Posterior vena cava (tissue), 2 donors: ENCODE results near the gene MATN1. TPM values are rescaled to one million over a fixed set of nuclear protein-coding genes. Genes with fewer than 3 reads are reported as not detected.
"Not testable (repeated sequence)": the region's sequence is repeated elsewhere in the genome, so short reads cannot be mapped to it uniquely, and the experiment has no call there.

Experiments used
- DNase-seq: peaks from one replicate; pipeline ENCODE4 v3.0.0-alpha.2; 2020; ENCODE audit warnings: low spot score
- intact Hi-C, 2 donors: fragments of 100-400 bp; cut with DNase I; formaldehyde crosslinking; loops; one replicate each; pipeline versions ENCODE4 v1.14.1 to v1.14.2; 2022 to 2023
- long read RNA-seq, 2 donors: library from polyadenylated mRNA; unstranded; transcript quantifications; one replicate each; pipeline ENCODE4 v2.0.0, GENCODE V29; 2020 to 2021
- total RNA-seq, 2 donors: library from RNA; stranded (reverse); fragmentation: NEBNext Ultra II Directional; extraction: Animal tissue kit (Norgen Biotek cat#: 25700); gene quantifications; one replicate each; pipeline ENCODE4 v1.2.1, GENCODE V29; 2021
- donor health status: DM: yes; HTN: yes; CAD: no.
- donor health status: DM: yes; HTN: yes; CAD: no.

The MATN1 gene
- not detected for total RNA-seq
- long read RNA-seq, donor 1: 0 reads
- long read RNA-seq, donor 2: 0 reads

- DNase-seq: no peak
- intact Hi-C loops: loop anchor here (5.0 kb wide), 1 partner anchor 189 kb away; no protein-coding TSS in a partner anchor
Measured at GRCh38 chr1:30723331-30723755, at the start of gene MATN1. MATN1 (minus strand) TSS chr1:30723585; CDS start chr1:30723551, 34 bp downstream.

GRCh38 chr1:30771005-30771404, 47.6 kb upstream of the MATN1 start:
- DNase-seq: no peak
- intact Hi-C loops: loop anchor here in 1 of 2 donors (5.0 kb wide), 1 partner anchor 34 kb away; no protein-coding TSS in a partner anchor

DNA sequence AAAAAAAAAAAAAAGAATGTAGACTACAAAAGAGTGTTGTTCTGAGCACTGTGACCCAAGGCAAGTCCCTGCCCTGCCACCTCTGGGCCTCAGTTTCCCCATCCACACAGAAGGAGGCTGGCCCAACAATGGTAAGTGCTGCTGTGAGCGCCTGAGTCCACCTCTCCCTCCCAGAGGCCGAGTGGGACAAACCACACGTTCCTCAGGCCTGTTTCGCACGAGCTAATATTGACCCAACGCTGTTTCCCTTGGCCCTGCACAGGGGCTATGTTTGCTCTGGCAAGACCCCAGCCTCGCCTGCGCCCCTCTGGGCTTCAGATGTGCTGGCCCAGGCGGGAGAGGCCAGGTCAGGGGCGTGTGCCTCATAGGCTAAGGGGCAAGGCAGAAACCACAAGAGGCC, 46.8 kb upstream of the MATN1 start:
- intact Hi-C loops: loop anchor here in 1 of 2 donors (5.0 kb wide), 1 partner anchor 33 kb away; no protein-coding TSS in a partner anchor
- no peak for DNase-seq

DNA sequence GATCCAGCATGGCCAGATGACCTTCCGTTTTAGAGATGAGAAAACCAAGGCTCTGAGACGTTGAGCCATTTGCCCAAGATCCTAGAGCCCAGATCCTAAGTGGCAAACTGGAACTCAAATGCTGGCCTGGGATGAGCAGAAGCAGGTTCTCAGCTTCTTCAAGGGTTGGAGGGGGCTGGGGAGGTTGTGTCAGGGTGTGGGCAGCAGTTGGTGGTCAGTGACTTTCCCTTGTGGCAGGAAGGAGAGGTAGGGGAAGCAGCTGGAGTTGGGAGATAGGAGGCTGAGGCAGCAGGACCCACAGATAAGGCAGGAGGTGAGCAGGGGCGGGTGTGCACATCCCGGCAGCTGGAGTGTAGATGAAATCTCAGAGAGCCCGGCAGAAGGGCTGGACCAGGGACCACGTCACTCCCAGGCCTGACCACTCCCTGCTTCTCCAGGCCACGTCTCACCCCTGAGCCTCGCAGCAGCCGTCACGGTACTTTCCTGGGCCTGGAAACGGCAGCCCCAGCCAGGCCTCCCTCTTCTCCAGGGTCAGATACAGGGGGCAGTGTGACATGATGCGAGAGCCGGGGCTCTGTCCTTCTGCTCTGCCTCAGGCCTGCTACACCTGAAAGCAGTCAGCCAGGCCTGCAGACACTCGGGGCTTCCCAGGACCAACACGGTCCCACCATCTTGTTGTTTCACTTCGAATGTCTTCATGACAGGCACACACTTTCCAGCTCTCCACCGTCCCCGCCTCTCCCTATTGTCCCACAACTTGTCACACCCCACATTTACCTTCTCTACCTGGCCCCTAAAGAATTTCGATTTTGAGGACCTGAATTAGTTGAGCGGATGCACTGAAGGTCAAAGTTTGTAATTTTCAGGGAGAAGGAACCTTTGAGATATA, 45.7 kb upstream of the MATN1 start:
- DNase-seq: no peak
- intact Hi-C loops: no loop called here

DNA sequence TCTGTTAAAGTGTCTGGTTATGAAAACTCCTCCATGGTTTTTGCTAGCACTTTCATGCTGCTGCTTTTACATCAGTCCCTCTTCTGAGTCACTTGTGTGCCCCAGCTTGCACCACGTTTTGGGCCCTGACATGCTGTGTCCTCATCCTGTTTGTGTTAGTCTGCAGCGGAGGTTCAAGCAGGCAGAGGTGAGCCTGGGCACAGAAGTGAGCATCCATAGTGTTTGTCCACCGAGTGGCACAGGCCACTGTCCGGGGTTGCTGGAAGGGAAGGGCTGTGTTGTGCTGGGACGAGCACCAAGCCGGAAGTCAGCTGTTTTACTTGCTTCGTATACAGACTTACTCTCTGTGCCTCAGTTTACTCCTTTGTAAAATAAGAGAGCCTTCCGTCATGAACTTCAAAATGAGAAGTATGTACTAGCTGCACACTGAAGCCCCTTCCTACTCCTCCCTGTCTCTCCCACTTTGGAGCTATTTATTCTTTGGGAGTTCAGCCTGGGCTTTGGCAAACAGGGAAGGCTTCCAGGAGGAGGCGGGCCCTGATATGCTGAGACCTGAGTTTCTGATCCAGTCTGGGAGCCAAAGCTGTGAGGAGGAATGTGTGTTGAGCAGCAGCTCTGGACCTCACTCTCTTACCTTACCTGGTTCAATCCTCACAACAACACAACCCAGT, 44.9 kb upstream of the MATN1 start:
- DNase-seq: no peak
- intact Hi-C loops: no loop called here

- not testable (repeated sequence) for DNase-seq
- intact Hi-C loops: loop anchor here in 1 of 2 donors (1.0 kb wide), 1 partner anchor 14 kb away; no protein-coding TSS in a partner anchor
Measured at GRCh38 chr1:30766948-30767347, 43.6 kb upstream of the MATN1 start.

- intact Hi-C loops: loop anchor here in 1 of 2 donors (1.0 kb wide), 1 partner anchor 16 kb away; no protein-coding TSS in a partner anchor
- no peak for DNase-seq
Measured at GRCh38 chr1:30765556-30766434, 42.4 kb upstream of the MATN1 start.

GRCh38 chr1:30764939-30765555, 41.7 kb upstream of the MATN1 start:
- no peak for DNase-seq
- intact Hi-C loops: no loop called here

- intact Hi-C loops: no loop called here
Measured at GRCh38 chr1:30764396-30764795, 41.0 kb upstream of the MATN1 start.

DNA sequence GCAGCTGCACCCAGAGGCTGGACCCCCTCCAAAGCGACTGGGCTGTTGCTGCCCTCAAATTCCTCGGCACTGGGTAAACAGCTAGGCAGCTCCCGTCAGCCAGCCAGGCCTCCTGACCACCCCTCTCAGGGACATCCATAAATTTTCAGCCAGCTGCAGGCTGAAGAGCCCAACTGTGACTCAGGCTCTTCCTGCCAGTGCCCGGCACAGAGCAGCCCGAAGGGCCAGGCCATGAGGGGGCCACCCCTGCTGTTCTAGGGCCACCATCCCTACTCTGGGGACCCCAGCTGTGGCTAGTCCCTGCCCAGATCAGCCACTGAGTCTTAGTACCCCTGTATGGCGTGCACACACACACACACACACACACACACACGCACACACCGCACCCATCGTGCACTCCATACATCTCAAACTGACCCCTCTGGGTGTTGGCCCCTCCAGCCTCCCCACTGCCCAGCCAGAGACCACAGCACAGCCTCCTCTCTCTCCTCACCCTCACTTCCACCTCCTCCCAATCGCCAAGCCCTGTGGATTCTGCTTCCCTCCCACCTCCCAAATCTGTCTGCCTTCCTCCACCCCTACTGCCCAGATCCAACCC, 40.4 kb upstream of the MATN1 start:
- DNase-seq: no peak
- intact Hi-C loops: no loop called here

More at GRCh38 chr1:30764396-30764795, 41.0 kb upstream of the MATN1 start:
- no peak for DNase-seq

GRCh38 chr1:30762930-30763650, 39.7 kb upstream of the MATN1 start:
- intact Hi-C loops: no loop called here
- no peak for DNase-seq

DNA sequence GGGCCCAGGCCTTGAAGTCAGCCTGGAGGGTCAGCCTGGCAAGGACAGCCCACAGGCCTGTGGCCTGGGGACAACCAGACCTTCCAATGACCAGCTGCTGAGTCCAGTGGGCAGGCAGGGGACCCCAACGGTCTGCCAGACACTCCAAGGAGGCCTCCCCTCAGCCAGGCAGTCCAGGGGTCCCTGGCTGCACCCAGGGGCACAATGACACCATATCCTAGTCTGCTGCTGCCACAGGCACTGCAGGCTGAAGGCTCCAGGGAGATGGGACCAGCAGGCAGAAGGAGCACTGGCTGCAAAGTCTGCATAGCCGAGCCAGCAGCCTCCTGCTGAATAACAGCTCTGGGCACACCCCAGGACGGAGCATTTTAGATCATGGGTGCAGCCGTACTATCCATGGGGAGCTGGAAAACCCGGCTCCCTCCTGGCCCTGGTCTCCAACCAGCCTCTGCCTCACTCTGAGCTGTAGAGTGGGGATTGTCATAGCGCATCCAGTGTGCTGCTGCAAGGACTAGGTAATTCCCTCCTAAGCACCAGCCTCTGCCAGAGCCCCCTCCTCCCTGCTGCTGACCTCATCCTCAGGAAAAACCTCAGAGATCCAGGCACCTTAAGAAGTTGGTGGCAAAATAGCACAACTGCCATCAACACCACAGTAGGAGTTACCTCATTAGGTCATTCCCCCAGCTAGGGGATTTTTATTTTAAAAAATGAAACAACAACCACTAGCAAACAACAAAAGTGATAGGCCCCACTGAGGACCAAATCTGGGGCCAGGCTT, 39.0 kb upstream of the MATN1 start:
- DNase-seq: no peak
- intact Hi-C loops: no loop called here

GRCh38 chr1:30761381-30762151, 38.2 kb upstream of the MATN1 start:
- intact Hi-C loops: no loop called here
- no peak for DNase-seq

DNA sequence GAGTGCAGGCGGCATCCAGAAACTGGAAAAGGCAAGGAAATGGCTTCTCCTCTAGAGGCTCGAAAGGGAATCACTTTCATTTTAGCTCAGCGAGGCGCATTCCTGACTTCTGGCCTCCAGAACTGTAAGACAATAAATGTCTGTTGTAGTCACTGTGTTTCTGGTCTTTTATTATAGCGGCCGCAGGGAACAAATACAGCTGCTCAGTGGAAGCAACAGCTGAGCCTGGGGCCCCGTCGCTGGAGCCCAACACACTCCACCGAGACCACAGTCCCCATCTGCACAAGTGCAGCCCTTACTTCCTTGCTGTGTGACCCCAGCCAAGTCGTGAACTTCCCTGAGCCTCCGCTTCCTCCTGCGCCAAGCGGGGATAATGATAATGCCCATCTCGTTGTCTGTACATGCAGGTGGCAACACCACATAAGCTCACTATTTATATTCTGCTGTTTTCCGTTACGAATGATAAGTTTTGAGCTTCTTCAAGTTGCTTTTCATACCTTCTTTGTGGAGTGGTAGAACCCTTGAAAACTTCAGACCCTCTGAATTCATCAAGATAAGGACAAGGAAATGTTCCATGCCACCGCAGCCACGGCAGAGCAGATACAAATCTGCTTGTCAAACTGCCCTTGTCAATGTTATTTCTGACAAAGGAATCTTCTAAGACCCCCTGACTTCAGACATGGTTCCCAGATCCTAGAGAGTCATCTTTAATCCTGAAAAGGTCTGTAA, 37.4 kb upstream of the MATN1 start:
- DNase-seq: no peak
- intact Hi-C loops: no loop called here

DNA sequence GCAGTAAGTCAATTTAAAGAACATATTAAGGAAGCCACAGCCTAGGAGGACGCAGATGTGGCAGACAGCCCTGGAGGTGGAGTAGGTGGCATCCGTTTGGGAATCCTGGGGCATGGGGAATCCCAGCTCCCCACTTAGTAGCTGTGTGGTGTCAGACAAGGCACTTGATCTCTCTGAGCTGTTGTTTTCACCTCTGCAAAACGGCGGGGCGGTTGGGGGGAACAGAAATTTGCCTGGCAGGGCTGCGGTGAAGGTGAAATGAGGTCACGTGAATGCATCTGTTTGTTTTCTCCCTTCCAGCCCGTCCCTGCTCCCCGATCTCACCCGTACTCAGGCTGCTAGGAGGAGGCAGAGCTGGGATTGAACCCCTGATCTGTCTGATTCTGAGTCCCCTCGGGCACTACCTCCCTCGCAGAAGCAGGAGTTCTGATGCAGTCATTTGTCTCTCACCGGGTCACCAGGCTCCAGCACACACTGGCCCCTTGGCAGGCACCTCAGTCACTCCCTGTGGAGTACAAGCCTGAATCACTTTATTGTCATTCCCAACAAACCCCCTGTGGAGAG, 36.4 kb upstream of the MATN1 start:
- intact Hi-C loops: no loop called here
- DNase-seq: no peak
